ENCODE measurements around the gene PPP6R3.
"Not testable (repeated sequence)": the region's sequence is repeated elsewhere in the genome, so short reads cannot be mapped to it uniquely, and the experiment has no call there.

DNA sequence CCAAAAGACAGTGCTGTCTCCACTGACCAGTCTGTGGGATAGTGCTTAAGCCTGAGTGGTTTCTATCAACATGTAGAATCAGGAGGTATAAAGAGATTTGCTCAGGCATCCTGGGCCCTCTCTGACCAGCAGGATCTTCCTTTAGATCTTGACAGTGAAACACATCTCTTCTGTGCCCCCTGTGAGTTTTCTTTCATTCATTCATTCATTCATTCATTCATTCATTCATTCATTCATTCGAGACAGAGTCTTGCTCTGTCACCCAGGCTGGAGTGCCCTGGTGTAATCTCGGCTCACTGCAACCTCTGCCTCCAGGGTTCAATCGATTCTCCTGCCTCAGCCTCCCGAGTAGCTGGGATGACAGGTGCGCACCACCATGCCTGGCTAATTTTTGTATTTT is 26.4 kb upstream of the PPP6R3 start:
- TF ChIP-seq, protein P1, sequence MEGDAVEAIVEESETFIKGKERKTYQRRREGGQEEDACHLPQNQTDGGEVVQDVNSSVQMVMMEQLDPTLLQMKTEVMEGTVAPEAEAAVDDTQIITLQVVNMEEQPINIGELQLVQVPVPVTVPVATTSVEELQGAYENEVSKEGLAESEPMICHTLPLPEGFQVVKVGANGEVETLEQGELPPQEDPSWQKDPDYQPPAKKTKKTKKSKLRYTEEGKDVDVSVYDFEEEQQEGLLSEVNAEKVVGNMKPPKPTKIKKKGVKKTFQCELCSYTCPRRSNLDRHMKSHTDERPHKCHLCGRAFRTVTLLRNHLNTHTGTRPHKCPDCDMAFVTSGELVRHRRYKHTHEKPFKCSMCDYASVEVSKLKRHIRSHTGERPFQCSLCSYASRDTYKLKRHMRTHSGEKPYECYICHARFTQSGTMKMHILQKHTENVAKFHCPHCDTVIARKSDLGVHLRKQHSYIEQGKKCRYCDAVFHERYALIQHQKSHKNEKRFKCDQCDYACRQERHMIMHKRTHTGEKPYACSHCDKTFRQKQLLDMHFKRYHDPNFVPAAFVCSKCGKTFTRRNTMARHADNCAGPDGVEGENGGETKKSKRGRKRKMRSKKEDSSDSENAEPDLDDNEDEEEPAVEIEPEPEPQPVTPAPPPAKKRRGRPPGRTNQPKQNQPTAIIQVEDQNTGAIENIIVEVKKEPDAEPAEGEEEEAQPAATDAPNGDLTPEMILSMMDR (IDR thresholded peaks at IDR 0.05), result not testable (repeated sequence)
- TF ChIP-seq POLR2AphosphoS5 (IDR thresholded peaks at IDR 0.05), result not testable (repeated sequence)

All from stomach (tissue), 4 donors.